GM18507 (cell line): ENCODE measurements around the gene HLA-DPA1.
A peak's percentile ranks its signal among the peaks of the same experiment; 100 is the strongest.
"Not testable (repeated sequence)": the region's sequence is repeated elsewhere in the genome, so short reads cannot be mapped to it uniquely, and the experiment has no call there.

Experiments
- DNase-seq: peaks from one replicate; pipeline ENCODE4 v3.0.0; 2011; ENCODE audit warnings: low read depth; ENCODE audit not compliant: insufficient read length; ENCODE audit errors: extremely low spot score
- FAIRE-seq: peaks from 2 replicates; lab custom pipeline; 2011; peaks lifted over from hg19 to GRCh38; lab: Jason Lieb, UNC

The HLA-DPA1 gene

DNA sequence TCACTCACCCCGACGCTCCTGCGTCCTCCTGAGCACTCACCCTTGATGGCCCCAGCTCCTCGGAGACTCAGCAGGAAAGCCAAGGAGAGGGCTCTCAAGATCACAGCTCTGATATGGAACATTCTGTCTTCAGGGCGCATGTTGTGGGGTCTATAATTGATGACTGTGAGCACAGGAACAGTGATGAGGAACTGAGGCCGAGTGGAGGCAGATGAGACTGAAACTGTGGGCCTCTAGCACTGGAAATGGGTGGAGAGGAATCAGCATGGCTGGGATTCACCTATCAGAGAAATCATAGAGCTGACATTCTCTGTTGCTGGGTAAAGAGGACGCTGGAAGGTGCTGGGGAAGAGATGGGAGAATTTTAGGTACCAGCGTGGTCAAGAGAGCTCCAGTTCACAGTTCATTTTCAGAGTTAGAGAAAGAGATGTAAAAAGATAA lies at the start of gene HLA-DPA1:
HLA-DPA1 (minus strand) TSS at position 219 of the 441 bp plus-strand sequence.
- FAIRE-seq (peak; percentile 100), DNase-seq (peak; percentile 72)

DNA sequence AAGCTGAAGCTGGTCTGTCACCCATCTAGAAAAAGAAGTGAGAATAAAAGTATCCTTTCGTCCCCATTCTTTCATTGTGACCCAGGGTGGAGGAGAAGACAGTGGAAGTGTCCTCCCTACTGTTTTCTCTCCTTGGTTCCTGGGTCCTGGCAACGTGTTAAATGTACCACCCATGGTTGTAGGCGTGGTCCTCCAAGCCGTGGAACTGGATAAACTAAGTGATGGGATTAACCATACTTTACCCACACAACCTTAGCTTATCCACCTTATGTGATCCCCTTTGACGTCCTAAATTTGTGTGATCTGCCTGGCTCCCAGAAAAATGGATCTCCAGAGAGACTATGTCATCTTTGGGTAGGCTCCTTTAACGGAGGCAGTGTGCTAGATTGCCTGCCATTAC lies 49.7 kb upstream of the HLA-DPA1 start:
- no peak for DNase-seq
- FAIRE-seq, result no peak

GRCh38 chr6:33120001-33120400 lies 46.6 kb upstream of the HLA-DPA1 start:
- no peak for DNase-seq
- FAIRE-seq, result no peak

DNA sequence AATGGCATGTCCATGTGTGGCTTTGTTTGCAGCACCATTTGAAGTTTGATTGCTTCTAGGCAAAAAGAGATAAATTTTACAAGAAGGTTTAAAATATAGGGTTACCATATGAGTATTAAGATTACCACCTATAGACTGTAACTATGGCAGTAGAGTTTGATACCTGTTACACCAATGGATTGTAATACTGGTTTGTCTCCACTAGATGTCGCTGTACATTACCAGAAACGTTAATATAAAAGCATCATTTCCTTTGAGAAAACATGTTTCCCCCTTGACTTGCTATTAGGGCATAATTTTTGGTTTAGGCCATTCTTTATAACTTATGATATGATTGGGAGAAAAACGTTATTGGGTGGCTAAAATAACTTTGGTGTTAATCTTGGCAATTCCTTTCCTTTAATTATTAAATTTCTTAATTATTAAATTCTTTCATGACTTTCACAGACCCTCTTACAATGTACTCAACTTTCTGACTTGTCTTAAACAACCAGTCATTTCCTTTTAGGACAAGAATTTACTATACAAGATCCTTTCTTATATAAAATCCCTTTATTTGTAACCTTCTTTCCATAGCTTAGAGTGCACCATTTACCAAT lies 45.2 kb upstream of the HLA-DPA1 start:
- FAIRE-seq (peak; percentile 89), DNase-seq (no peak)

GRCh38 chr6:33117811-33118277 lies 44.4 kb upstream of the HLA-DPA1 start:
- DNase-seq, result no peak
- no peak for FAIRE-seq

- no peak for FAIRE-seq
- no peak for DNase-seq
Measured at GRCh38 chr6:33116841-33117711, 43.6 kb upstream of the HLA-DPA1 start.

- DNase-seq (no peak), FAIRE-seq (no peak)
Measured at GRCh38 chr6:33116417-33116816, 43.0 kb upstream of the HLA-DPA1 start.

DNA sequence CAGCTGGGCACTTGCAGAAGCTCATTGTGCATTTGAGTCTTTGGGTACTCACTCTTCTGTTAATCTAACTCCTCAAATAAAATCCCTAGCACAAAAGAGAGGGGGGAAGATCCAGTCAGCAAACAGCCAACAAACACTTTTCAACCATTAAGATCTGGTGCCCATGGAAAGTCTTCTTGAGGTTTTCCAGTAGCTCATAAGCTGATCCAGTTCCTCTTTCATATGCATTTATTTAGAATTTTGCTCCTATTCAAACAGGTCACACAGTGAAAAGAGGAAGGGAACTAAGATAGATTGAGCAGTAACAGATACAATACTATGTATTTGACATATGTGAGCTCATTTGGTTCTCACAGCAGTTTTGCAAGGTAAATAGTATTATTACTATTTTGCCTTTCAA lies 41.0 kb upstream of the HLA-DPA1 start:
- FAIRE-seq (no peak), DNase-seq (no peak)

- FAIRE-seq, result peak; percentile 56
- no peak for DNase-seq
Measured at GRCh38 chr6:33113755-33114154, 40.3 kb upstream of the HLA-DPA1 start.

DNA sequence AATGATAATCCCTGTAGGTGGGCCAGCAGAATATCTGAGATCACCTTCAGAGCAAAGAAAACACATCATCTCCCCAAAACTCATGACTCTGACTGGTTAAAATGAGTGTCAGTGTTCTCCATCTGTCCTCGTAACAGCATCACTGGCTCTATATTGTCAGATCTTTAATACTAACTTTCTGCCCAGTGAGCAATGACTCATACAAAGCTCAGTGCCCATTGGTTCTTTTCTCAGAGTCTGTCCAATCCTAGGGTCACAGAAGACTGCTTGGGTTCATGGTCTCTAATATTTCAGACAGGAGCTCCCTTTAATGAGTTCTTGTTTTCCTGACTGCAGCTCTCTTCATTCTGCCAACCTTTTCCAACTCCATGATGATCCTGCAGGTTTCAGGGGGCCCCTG lies 38.7 kb upstream of the HLA-DPA1 start:
- DNase-seq (peak; percentile 66), FAIRE-seq (peak; percentile 95)

DNA sequence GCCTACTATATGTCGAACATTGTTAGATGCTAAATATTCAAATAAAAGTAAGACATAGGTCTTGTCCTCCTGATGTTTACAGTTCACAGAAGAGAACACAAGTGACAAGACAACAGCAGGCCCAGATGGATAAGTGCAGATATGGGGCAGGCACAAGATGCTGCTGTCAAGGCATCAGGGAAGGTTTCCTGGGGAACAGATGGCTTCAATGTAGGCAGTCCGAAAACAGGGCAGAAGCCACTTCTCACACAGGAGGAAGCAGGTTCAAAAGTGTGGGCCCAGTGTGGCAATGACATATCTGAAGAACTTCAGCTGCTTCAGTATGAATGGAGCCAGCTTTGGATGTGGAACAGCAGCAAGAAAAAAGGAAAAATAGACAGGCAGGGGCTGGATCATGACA lies 34.9 kb upstream of the HLA-DPA1 start:
- no peak for DNase-seq
- no peak for FAIRE-seq

- DNase-seq (no peak), FAIRE-seq (no peak)
Measured at GRCh38 chr6:33107641-33108040, 34.2 kb upstream of the HLA-DPA1 start.

- no peak for FAIRE-seq
- DNase-seq, result no peak
Measured at GRCh38 chr6:33105916-33106871, 32.7 kb upstream of the HLA-DPA1 start.

GRCh38 chr6:33105386-33105785 lies 31.9 kb upstream of the HLA-DPA1 start:
- no peak for DNase-seq
- no peak for FAIRE-seq

- no peak for DNase-seq
- FAIRE-seq, result no peak
Measured at GRCh38 chr6:33104887-33105286, 31.4 kb upstream of the HLA-DPA1 start.

DNA sequence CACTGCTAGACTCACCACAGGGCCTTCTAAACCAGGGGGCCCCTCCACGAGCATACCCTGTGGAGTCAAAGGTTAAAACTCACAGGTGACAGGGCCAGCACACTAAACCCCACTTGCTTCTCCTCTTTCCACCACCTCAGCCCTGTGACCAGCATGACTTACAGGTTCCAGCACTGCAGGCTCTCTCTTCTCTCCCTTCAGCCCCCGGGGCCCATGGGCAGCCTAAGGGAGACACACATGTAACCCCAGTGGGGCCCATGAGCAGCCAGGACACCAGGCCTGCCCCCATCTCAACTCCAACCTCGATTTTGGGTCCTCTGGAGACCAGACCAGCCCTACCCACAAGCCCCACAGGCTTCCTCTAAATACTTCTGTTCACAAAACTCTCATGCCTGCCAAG lies 30.3 kb upstream of the HLA-DPA1 start:
- DNase-seq (no peak), FAIRE-seq (no peak)

DNA sequence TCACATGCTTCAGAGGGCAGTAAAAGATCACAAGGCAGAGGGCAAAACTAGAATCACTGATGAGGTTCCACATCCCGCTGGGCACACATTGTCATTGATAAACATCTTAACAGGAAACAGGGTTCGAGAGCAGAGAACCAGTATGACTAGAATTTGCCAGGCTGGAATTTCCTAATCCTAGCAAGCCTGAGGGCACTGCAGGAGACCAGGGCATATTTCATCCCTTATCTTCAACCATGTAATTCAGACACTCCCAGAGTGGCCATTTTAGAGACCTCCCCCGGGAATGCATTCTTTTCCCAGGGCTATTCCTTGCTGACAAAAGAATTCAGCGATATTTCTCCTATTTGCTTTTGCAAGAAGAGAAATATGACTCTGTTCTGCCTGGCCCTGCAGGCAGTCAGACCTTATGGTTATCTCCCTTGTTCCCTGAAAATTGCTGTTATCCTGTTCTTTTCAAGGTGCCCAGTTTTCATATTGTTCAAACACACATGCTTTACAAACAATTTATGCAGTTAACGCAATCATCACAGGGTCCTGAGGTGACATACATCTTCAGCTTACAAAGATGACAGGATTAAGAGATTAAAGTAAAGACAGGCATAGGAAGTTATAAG lies 27.8 kb upstream of the HLA-DPA1 start:
- not testable (repeated sequence) for FAIRE-seq, DNase-seq

GRCh38 chr6:33095681-33096080 lies 22.2 kb upstream of the HLA-DPA1 start:
- FAIRE-seq, result no peak
- no peak for DNase-seq

- FAIRE-seq, result peak; percentile 15
- DNase-seq, result no peak
Measured at GRCh38 chr6:33093855-33094254, 20.4 kb upstream of the HLA-DPA1 start.
